CD4-positive, alpha-beta T cell treated with Interleukin-6 at 100 ng/mL for 8 hours (primary cell): ENCODE data around the gene SLC1A7.

Experiments used
- DNase-seq: peaks from one replicate; pipeline ENCODE4 v3.0.0-alpha.2; 2020; ENCODE audit warnings: mixed read lengths, low spot score

The SLC1A7 gene

DNA sequence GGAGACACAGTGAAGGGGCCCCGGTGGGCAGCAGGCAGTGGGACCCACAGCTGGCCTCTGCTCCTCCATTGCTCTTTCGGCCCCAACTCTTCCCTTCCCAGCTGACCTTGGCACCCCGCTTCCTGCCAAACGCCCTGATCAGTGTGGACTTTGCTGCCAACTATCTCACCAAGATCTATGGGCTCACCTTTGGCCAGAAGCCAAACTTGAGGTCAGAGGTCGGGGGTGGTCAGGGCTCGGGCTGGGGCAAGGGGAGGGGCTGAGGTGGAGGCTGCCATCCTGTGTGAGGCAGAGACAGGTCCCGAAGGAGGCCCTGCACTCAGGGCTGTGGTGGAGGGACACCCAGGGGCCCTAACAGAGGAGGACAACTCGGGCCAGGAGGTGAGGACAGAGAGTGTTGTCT is 66.7 kb downstream of the SLC1A7 start:
- no peak for DNase-seq

DNA sequence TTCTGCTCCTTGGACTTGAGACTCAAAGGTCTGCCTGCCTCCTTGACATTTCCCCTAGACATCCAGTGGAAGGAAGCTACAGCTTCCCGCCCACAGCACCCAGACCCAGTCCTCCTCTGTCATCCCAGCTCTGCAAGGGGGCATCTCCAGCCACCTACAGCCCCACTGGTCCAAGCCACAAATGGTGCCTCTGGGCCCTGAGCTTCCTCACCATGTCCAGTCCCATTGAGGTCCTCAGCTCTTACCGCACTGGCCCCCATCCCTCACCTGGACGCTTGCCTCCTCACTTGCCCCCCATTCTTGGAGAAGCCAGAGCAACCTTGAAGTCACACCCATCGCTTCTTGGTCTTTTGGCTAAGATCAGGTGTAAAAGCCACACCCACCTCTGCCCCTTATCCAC is 67.2 kb downstream of the SLC1A7 start:
- DNase-seq = no peak

DNA sequence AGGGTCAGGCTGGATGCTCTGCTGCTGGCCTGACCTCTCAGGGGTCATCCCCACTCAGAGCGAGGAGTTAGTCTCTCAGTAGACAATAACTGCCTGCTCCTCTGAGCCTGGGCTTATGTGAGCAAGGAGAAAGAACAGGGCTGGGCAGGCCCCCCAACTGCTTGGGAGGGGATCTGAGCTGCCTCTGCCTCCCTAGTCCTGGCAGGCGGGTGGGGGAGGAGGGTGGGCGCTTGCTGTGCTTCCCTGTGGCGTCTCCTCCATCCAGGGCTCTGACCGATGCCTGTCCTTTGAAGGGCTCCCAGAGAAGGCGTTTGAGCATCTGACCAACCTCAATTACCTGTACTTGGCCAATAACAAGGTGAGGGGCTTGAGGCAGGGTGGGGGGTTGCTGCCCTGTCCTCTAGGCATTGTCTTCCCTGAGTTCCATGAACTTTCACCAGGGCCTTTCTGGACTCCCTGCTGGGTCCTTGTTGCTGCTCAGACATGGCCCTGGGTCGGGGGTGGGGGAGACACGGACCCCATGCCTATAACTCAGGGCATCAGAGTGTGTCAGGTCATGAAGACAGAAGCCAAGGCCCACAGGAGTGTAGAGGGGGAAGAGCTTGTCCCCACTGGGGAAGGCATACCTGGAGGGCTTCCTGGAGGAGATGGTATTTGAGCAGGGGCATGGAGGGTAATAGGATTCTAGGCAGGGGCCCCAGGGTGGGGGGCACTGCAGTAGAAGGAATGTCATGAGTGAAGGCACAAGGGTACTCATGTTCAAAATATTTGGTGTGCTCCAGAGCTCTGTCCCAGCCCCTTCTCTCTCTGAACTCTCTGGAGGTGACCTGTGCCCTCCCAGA is 67.9 kb downstream of the SLC1A7 start:
- DNase-seq = no peak

DNA sequence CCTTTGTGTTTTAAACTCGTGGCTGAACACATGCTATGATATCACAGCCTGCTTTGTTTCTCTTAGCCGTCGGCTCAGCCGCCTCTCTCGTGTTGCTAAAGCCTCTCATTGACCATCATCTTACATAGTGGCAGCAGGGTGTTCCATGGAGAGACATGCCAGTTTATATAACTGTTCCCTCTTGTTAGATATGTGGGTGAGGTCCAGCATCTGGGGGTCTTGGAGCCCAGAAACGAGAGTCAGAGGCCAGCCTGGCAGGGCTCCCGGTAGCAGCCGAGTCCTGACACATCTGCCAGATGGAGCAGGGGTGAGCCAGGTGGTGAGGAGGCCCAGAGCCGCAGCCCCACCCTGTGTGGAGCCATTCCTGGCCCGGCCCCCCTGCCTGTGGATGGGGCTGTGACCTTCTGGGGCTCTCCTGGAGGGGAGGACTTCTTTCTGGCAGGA is 68.5 kb downstream of the SLC1A7 start:
- DNase-seq = no peak

DNA sequence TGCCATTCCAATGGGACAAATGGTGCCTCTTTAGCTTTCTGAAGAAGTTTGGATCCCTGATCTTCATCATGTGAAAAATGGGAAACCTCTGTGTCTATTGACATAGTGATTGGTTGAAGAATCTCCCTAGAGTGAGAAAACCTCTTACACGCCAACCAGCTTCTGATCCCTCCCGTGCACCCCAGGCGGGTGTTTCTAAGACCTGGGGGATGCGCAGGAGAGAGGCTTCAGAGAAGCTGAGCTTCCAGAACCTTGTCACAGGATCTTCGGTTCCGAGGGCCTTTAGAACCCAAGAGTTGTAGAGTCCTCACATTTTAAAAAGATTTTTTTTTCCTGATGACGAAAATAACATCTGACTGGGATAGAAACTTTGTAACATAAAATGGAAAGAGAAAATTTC is 69.2 kb downstream of the SLC1A7 start:
- DNase-seq = no peak

DNA sequence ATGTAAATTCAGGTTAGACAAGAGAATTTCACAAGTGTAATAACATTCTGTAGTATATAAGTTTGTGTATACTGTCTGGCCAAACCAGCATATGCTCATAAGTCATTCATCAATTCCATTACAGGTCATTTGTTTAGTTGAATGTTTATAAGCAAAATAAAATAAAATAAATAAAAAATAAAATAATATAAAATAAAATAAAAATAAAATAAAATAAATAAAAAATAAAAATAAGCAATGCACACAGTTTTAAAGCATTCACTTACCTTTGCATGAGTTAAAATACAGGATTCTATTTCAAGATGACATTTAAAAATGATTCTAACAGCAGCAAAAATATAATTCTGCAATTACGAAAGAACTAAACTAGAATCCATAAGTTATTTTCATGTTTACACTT is 70.5 kb downstream of the SLC1A7 start:
- DNase-seq = no peak

DNA sequence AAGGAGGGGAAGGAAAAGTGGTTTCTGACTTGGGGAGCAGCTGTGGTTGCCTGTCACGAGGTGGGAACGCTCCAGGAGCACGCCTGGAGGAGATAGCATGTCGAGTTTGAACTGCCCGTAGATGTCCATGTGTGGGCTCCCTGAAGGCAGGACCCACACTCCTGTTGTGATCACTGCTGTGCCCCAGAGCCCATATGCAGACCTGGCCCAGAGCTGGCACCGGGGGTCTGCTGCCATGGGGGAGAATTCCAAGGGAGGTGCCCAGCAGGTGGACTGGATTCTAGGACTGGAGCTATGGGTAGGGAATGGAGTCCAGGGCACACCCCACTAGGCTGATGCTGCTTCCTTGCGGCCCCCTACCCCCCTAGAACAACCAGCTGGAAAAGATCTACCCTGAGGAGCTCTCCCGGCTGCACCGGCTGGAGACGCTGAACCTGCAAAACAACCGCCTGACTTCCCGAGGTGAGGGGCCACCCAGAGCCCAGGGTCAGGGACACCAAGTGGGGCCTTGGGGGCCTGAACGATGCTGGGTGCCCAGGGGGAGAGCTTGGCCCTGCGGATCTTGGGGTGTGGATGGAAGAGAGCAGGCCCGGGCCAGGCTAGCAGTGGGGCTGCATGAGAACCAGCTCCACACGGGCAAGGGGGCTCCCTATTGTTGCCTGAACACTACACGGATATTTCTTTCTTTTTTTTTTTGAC is 71.1 kb downstream of the SLC1A7 start:
- no peak for DNase-seq

DNA sequence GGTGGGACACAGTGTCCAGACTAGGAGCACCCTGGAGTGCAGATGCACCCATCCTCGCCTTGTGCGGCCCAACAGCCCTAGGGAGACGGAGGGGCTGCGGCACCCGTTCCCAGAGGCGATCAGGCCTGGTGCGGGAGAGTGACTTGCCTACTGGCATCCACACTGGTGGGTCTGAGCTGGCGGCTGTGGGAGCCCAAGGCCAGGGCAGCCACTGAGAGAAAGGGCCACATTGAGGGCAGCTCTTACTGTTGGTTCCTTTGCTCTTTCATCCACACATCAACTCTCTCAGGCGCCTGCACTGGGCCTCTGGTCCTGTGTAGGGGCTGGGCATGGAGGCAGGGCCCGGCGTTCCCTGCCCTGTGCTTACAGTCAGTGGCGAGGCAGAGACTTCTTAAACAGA is 71.8 kb downstream of the SLC1A7 start:
- DNase-seq = no peak

DNA sequence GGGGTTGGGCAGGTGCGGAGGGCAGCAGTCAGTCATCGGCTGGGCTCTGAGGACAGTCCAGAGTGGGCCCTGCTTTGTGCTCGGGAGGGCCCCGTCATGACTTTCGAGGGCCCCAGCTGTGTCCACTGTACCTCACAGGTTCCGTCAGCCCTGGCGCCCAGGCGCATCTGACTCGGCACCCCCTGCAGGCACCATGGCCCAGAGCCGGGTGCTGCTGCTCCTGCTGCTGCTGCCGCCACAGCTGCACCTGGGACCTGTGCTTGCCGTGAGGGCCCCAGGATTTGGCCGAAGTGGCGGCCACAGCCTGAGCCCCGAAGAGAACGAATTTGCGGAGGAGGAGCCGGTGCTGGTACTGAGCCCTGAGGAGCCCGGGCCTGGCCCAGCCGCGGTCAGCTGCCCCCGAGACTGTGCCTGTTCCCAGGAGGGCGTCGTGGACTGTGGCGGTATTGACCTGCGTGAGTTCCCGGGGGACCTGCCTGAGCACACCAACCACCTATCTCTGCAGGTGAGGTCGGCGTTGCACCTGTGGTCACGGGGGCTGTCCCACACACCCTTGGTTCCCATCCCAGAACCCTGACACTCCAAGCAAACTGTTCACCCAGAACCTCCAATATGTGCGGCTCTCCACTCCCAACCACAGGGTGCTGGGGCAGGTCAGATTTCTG is 72.6 kb downstream of the SLC1A7 start:
- no peak for DNase-seq

DNA sequence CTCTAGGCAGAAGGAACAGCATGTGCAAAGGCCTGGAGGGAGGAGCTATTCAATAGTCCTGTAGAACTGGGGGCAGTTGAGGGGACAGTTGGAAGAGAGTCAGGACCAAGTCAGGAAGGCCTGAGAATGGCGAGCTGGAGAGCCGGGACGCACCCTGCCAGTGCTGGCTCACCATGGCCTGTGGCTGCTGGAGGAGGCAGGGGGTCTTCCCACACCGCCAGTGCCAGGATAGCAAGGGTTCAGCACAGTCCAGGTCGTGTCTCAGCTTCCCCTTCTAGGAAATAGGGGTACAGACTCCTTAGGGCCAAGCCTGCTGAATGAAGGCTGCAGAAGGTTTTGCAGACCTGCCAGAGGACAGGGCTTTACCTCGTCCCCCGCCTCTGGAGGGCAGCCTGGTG is 73.2 kb downstream of the SLC1A7 start:
- no peak for DNase-seq

DNA sequence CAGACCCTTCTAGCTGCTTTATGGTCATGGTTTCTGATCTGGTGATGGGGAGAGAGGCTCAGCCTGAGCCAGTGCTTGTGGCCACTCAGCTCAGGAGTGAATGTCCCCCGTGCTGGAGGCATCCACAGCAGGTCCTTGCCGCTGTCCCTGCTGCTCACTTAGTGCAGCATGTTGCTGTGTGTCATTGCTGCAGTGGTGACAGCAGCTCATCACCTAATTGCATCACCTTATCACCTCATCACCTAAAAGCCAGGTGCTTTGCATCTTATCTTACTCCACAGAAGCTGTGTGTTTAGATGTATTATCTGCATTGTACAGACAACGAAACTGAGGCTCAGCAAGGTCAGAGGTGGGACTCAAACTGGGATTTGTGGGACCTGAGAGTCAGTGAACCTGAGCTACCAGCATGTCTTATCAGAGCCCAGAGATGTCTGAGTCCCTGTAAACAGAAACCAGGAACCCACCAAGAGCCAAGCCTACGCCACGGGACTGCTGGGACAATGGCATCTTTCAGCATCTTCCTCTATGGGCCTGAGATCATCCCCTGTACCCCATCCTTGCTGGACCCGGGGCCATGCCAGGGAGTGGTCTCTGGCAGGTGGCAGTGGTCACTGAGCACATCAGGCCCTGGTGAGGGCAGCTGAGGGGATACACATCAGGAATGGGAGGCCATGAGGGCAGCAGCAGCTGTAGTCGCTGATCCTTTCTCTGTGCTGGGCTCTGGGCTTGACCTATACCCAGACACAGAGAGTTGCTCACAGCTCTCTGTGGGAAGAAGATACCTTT is 73.9 kb downstream of the SLC1A7 start:
- no peak for DNase-seq

DNA sequence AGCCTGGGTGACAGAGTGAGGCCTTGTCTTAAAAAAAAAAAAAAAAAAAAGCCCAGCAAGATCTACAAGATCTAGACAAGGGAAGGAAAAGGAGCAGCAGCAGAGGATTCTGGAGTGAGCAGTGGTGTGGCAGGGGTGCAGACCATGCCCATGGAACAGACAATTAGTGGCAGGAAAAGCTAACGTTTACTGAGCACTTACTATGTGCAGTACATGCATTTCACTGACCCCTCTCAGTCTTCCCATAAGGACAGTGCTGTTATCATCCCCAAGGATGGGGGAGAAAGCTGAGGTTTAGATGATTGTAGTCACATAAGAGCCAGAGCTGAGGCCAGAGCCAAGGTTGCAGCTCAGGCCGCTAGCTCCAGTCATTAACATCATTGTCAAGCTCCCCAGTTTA is 74.6 kb downstream of the SLC1A7 start:
- DNase-seq = no peak

DNA sequence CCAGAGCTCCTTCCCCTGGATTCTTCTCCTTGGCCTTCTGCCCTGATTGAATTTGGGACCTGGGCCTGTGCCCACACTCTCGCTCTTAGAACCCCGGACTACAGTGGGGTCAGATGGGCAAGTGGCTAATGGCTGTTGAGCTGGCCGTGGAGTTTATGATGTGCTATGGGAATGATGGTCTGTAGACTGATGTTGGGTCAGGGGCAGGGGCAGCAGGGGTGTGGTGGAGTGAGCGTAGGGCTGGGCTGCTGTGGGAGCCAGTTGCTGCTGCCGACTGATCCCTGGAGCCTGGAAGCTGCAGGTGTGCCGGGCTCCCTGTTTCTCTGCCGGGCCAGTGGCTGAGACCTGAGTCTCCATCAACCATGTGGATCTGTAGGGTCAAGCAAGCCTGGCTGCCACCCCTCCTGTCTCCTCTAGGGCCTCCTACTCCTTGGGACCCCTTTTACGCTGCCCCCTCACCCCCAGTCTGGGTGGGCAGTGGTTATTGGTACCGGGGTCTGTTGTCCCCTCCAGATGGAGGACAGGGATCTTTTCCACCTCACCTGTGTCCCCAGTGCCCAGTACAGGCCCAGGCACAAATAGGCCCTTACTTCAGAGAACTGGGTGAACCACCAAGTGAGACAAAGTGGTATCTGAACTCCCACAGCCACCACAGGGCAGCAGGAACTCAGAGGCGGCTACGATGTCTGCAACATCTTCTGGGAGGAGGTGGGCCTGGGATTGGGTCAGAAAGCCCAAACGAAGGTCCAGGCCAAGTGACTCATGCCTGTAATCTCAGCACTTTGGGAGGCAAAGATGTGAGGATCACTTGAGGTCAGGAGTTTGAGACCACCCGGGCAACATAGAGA is 75.3 kb downstream of the SLC1A7 start:
- no peak for DNase-seq

DNA sequence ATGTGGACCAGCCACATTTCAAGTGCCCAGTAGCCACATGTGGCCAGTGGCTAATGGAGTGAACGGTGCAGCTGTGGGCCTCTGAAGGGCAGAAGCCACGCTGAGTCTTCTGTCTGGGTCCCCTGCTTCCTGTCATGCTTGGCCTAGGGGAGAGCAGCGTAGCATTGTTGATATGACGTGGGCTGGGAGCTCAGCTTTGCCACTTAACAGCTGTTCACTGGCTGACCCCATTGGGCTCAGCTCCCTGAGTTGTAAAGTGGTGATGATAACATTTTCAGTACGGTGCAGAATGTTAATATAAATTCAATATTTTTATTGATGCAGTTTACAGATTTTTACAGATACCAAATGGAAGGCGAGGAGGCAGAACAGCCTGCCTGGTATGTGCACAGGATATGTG is 76.0 kb downstream of the SLC1A7 start:
- no peak for DNase-seq

DNA sequence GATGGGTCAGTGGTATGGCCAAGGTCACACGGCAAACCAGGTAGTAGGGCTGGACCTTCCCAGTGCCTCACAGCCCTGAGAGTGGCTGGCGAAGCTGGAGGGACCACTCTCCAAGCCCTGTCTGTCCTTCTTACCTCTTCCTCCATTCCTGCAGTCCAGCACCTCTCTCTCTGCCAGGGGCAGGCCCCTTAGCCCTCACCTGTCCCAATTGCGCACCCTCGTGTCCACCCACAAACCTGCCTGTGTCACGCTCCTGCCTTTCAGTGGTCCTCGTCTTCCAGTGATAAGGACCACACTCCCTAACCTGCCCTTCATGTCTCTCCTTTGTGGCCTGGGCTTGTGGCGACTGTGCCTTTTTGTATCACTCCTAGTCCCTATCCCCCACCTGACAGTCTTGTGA is 77.0 kb downstream of the SLC1A7 start:
- DNase-seq = no peak

DNA sequence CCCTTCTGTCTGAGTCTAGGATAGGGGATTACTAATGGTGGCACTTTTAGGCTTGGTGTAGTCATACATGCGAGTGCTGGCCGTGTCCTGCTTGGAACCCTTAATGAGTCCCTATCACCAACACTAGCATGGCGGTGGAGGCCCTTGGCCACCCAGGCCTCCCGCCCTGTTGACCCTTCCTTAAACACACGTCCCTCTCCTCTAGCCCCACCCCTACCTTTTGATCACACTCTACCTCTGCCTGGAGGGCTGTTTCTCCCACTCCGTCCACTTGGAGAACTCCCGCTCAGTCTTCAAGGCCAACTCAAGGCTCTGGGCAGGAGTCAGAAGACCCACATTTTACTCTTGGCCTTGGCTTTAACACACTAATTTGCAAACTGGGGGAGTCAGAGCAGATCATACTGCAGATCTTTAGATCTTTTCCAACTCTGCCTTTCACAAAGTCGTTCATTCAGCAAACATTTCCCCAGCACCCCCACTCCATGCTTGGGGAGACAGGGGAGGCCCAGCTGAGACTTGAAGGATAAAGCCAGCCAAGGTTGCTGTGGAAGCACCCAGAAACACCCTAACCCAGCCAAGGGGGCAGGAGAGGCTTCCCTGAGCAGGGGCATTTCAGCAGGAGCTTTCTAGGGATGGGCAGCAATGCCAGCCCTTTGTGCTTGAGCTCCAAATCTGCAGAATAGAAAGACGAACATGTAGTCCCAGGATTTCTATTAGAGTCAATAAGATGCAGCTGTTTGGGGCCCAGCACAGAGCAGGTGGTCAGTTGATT is 78.5 kb downstream of the SLC1A7 start:
- no peak for DNase-seq

DNA sequence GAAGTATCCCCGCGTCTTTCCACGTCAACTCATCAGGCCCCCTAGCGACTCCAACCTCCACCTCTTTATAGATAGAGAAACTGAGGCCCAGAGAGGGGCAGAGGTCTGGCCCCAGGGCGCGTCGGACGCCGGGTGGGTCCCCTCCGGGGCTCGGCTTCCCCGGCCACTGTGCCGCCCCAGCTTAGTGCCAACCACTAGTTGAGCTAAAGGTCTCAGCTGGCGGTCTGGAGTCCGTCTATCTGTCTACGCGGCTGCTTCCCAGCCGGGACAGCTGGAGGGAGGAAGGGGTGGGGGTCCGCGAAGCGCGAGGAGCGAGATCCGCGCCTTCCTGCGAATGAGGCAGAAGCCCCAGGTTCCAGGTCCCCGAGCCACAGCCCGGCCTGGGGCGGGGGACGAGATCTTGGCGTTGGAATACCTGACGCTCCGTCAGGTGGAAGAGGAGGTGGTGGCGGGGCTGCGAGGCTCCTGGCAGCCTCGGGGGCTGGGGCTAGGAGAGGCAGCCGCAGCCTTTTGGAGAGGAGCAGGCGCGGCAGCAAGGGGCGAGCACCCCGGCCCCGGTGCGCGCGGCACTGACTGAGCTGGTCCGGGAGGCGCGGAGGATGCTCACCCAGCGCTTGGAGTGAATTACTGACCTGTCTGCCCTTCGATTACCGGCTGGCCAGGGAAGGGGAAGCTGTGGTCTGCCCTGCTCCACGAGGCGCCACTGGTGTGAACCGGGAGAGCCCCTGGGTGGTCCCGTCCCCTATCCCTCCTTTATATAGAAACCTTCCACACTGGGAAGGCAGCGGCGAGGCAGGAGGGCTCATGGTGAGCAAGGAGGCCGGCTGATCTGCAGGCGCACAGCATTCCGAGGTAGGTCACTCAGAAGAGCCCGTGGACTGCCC is 79.5 kb downstream of the SLC1A7 start:
- DNase-seq = no peak

DNA sequence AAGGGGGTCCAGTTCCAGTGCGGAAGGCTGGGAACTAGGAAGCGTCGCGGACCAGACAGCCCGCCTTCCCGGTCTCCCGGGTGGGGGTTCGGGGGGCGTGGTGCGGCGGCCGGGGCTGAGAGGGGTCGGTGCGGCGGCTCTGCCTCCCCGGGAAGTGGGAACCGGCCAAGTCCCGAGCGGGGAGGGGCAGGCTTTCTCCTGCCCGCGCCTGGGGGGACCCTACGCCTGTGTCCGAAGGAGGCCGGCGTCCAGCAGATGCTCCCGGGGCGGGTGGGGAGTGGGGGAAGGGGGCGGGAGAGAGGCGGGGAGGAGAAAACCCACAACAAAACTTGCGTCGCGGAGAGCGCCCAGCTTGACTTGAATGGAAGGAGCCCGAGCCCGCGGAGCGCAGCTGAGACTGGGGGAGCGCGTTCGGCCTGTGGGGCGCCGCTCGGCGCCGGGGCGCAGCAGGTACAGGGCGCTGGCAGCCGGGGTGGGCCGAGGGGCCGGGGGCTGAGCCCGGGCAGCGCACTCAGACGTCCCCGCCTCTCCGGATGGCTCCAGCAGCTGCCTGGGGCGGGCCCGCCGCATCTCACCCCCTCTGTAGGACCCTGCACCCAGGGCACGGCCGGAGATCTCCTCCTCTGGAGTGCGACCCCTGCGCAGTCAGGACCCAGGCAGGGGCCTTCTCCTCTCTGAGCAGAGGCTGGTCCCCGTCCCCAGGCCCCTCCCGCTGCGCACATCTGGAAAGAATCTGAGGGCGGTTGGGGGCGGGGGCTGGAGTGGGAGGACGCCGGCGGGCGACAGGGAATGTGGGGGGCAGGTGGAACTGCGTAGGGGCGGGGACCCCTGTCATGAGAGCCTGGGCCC is 80.4 kb downstream of the SLC1A7 start, which contains the start of gene PODN:
PODN (plus strand) TSS at position 355 of the 849 bp plus-strand sequence. CDS start 7,643 bp downstream, outside the sequence.
- no peak for DNase-seq
